Naive B cell (primary cell): ENCODE results near the gene IFITM2. TPM values are rescaled to one million over a fixed set of nuclear protein-coding genes. Genes with fewer than 3 reads are reported as not detected.

Experiments
- ATAC-seq, 2 donors: fragments of 150-1000 bp; cut with Tn5 transposase; 2 replicates each; pipeline ENCODE4 v1.10.0; 2021; ENCODE audit warnings: low read depth in 2 of 2, mild to moderate bottlenecking in 2 of 2, moderate library complexity in 2 of 2
- DNase-seq: peaks from one replicate; pipeline ENCODE4 v3.0.0; 2022
- H3K27ac Mint-ChIP-seq, 6 donors: one replicate each; pipeline ENCODE4 v1.8.0; 2020 to 2022; ENCODE audit warnings: mild to moderate bottlenecking in 6 of 6, mixed read lengths in 6 of 6, moderate library complexity in 5 of 6, inconsistent platforms in 2 of 6
- H3K27me3 Mint-ChIP-seq, 3 donors: one replicate each; pipeline ENCODE4 v1.8.0; 2021 to 2022; ENCODE audit warnings: mixed read lengths in 3 of 3, mild to moderate bottlenecking in 1 of 3
- H3K36me3 Mint-ChIP-seq, 2 donors: one replicate each; pipeline ENCODE4 v1.8.0; 2020 to 2022; ENCODE audit warnings: mixed read lengths in 2 of 2, inconsistent platforms in 1 of 2, mild to moderate bottlenecking in 1 of 2
- H3K4me1 Mint-ChIP-seq, 3 donors: one replicate each; pipeline ENCODE4 v1.8.0; 2020 to 2022; ENCODE audit warnings: mixed read lengths in 3 of 3, inconsistent platforms in 1 of 3, mild to moderate bottlenecking in 1 of 3, moderate library complexity in 1 of 3
- H3K4me3 Mint-ChIP-seq, 8 donors: one replicate each; pipeline ENCODE4 v1.8.0; 2020 to 2022; ENCODE audit warnings: mild to moderate bottlenecking in 8 of 8, mixed read lengths in 8 of 8, moderate library complexity in 8 of 8, inconsistent platforms in 2 of 8
- H3K9me3 Mint-ChIP-seq, 7 donors: one replicate each; pipeline ENCODE4 v1.8.0; 2020 to 2022; ENCODE audit warnings: mixed read lengths in 7 of 7, mild to moderate bottlenecking in 5 of 7, inconsistent platforms in 2 of 7, moderate library complexity in 1 of 7
- polyA plus RNA-seq, 6 donors: library from polyadenylated mRNA; unstranded; fragments of 300-500 nt; fragmentation: Illumina TruSeq; gene quantifications; one replicate each; pipeline ENCODE4 v1.2.3, GENCODE V29; 2021; ENCODE audit warnings: low read depth in 6 of 6

IFITM2 gene
- polyA plus RNA-seq, 6 donors from 2014 or later: 915 to 1,467 (median 1,288) TPM

GRCh38 chr11:357582-357981 is 50.0 kb downstream of the IFITM2 start:
- Mint-ChIP-seq H3K4me3 (no peak overlapping the region), H3K9me3 (peaks cover 0 to 6% (median 5%) of the 10 kb centered on the region in 7 donors), H3K27me3 (peaks cover 0 to 13% (median 7%) of the 10 kb centered on the region in 3 donors), H3K4me1 (peaks cover 9 to 26% (median 17%) of the 10 kb centered on the region in 3 donors), H3K27ac (no peak overlapping the region), H3K36me3 (no peaks in the 10 kb centered on the region)
- ATAC-seq (no peak), DNase-seq (no peak)

GRCh38 chr11:358129-358800 is 50.6 kb downstream of the IFITM2 start:
- H3K9me3 Mint-ChIP-seq: peaks cover 0 to 6% (median 5%) of the 10 kb centered on the region in 7 donors
- H3K4me1 Mint-ChIP-seq: peaks cover 9 to 23% (median 17%) of the 10 kb centered on the region in 3 donors
- no peak for DNase-seq
- H3K36me3 Mint-ChIP-seq: no peaks in the 10 kb centered on the region
- peaks cover 0 to 13% (median 7%) of the 10 kb centered on the region in 3 donors for H3K27me3 Mint-ChIP-seq
- no peak for ATAC-seq
- H3K27ac Mint-ChIP-seq: no peak overlapping the region
- H3K4me3 Mint-ChIP-seq: no peak overlapping the region

Other genes with a start within 250 kb of the IFITM2 start
- 1 to 10 TPM in 2 of 6 donors, not detected in 4; 1.9 to 2.1 TPM for gene SCGB1C1, start 114.7 kb upstream of the IFITM2 start, polyA plus RNA-seq
- 10 to 100 TPM; 23.4 to 72.3 (median 44.7) TPM for gene BET1L, start 100.4 kb upstream of the IFITM2 start, polyA plus RNA-seq
- gene RIC8A, start 100.1 kb upstream of the IFITM2 start, polyA plus RNA-seq: 10 to 100 TPM; 66.8 to 83.6 (median 72.6) TPM
- 10 to 100 TPM in 3 of 6 donors, 1 to 10 TPM in 3; 1.4 to 14.2 (median 8.8) TPM for gene SIRT3, start 71.5 kb upstream of the IFITM2 start, polyA plus RNA-seq
- 100 to 1,000 TPM; 193 to 258 (median 215) TPM for gene PSMD13, start 70.8 kb upstream of the IFITM2 start, polyA plus RNA-seq
- gene NLRP6, start 29.4 kb upstream of the IFITM2 start, polyA plus RNA-seq: 1 to 10 TPM; 1.4 to 3.3 (median 2.2) TPM
- gene PGGHG, start 18.7 kb upstream of the IFITM2 start, polyA plus RNA-seq: 1 to 10 TPM; 3.4 to 8.3 (median 4.3) TPM
- not detected for gene IFITM5, start 8.3 kb upstream of the IFITM2 start, polyA plus RNA-seq
- 100 to 1,000 TPM; 152 to 299 (median 164) TPM for gene IFITM1, start 6.2 kb downstream of the IFITM2 start, polyA plus RNA-seq
- 100 to 1,000 TPM in 1 of 6 donors, 10 to 100 TPM in 3, 1 to 10 TPM in 1, under 1 TPM in 1; 0.71 to 178 (median 64.1) TPM for gene IFITM3, start 13.0 kb downstream of the IFITM2 start, polyA plus RNA-seq
- not detected for gene B4GALNT4, start 61.7 kb downstream of the IFITM2 start, polyA plus RNA-seq
- gene PKP3, start 86.4 kb downstream of the IFITM2 start, polyA plus RNA-seq: under 1 TPM in 2 of 6 donors, not detected in 4; 0.09 to 0.13 TPM
- 10 to 100 TPM; 30.4 to 72.0 (median 53.5) TPM for gene SIGIRR, start 107.2 kb downstream of the IFITM2 start, polyA plus RNA-seq
- 1 to 10 TPM in 5 of 6 donors, not detected in 1; 1.9 to 4.5 (median 3.4) TPM for gene ANO9, start 134.2 kb downstream of the IFITM2 start, polyA plus RNA-seq
- 10 to 100 TPM in 4 of 6 donors, 1 to 10 TPM in 2; 5.5 to 12.3 (median 10.3) TPM for gene PTDSS2, start 142.5 kb downstream of the IFITM2 start, polyA plus RNA-seq
- 100 to 1,000 TPM in 4 of 6 donors, 10 to 100 TPM in 2; 73.2 to 132 (median 114) TPM for gene RNH1, start 199.4 kb downstream of the IFITM2 start, polyA plus RNA-seq
- gene HRAS, start 227.8 kb downstream of the IFITM2 start, polyA plus RNA-seq: 10 to 100 TPM; 11.2 to 25.1 (median 13.8) TPM
- gene LRRC56, start 229.7 kb downstream of the IFITM2 start, polyA plus RNA-seq: 1 to 10 TPM in 2 of 6 donors, under 1 TPM in 3, not detected in 1; 0.66 to 1.6 (median 0.92) TPM